T47D (cell line): Measurements from ENCODE around the gene COL12A1.
A peak's percentile ranks its signal among the peaks of the same experiment; 100 is the strongest.

Experiments used
- DNase-seq, 2 experiments: peaks; one replicate each; pipeline versions ENCODE4 v3.0.0 to v3.0.0-alpha.2; 2011 to 2012; ENCODE audit warnings: low read depth in 1 of 2, low spot score in 1 of 2
- JUND ChIP-seq: IDR thresholded peaks from 2 replicates; pipeline ENCODE4 v1.6.1; 2012; ENCODE audit warnings: low read depth
- in situ Hi-C: cut with HindIII; loops from 2 replicates; pipeline ENCODE4 v1.10.0; 2016; ENCODE audit warnings: low sequenced_read_pairs, low pct_unique_long_range_greater_than_20kb

Gene COL12A1

GRCh38 chr6:75144386-75144785, 61.5 kb downstream of the COL12A1 start:
- in situ Hi-C loops = no loop called here
- TF ChIP-seq JUND = no peak
- DNase-seq = no peak

GRCh38 chr6:75143191-75143590, 62.7 kb downstream of the COL12A1 start:
- in situ Hi-C loops = no loop called here
- TF ChIP-seq JUND = no peak
- DNase-seq = no peak

GRCh38 chr6:75142721-75143120, 63.1 kb downstream of the COL12A1 start:
- no peak for DNase-seq
- in situ Hi-C loops = no loop called here
- no peak for TF ChIP-seq JUND

- no peak for DNase-seq
- in situ Hi-C loops = no loop called here
- no peak for TF ChIP-seq JUND
Measured at GRCh38 chr6:75135876-75136275, 70.0 kb downstream of the COL12A1 start.

- in situ Hi-C loops = no loop called here
- DNase-seq = no peak
- no peak for TF ChIP-seq JUND
Measured at GRCh38 chr6:75135450-75135849, 70.4 kb downstream of the COL12A1 start.

GRCh38 chr6:75130784-75131183, 75.1 kb downstream of the COL12A1 start:
- in situ Hi-C loops = no loop called here
- DNase-seq = no peak
- no peak for TF ChIP-seq JUND

GRCh38 chr6:75128878-75129570, 76.8 kb downstream of the COL12A1 start:
- DNase-seq = no peak
- in situ Hi-C loops = no loop called here
- no peak for TF ChIP-seq JUND

- in situ Hi-C loops = no loop called here
- no peak for DNase-seq
- TF ChIP-seq JUND = no peak
Measured at GRCh38 chr6:75126518-75126917, 79.3 kb downstream of the COL12A1 start.

GRCh38 chr6:75124983-75125382, 80.9 kb downstream of the COL12A1 start:
- DNase-seq = no peak
- in situ Hi-C loops = no loop called here
- TF ChIP-seq JUND = no peak

- no peak for DNase-seq
- in situ Hi-C loops = no loop called here
- no peak for TF ChIP-seq JUND
Measured at GRCh38 chr6:75124085-75124484, 81.8 kb downstream of the COL12A1 start.

- in situ Hi-C loops = no loop called here
- TF ChIP-seq JUND = no peak
- DNase-seq = no peak
Measured at GRCh38 chr6:75118925-75119515, 86.8 kb downstream of the COL12A1 start.

- no peak for TF ChIP-seq JUND
- no peak for DNase-seq
- in situ Hi-C loops = no loop called here
Measured at GRCh38 chr6:75117701-75118100, 88.2 kb downstream of the COL12A1 start.

GRCh38 chr6:75116946-75117345, 88.9 kb downstream of the COL12A1 start:
- no peak for DNase-seq
- TF ChIP-seq JUND = no peak
- in situ Hi-C loops = no loop called here

- TF ChIP-seq JUND = no peak
- in situ Hi-C loops = no loop called here
- DNase-seq = peak in 1 of 2 experiments; percentile 6
Measured at GRCh38 chr6:75115481-75115880, 90.4 kb downstream of the COL12A1 start.
